Measurements from ENCODE around the gene LIPG.
"Not testable (repeated sequence)": the region's sequence is repeated elsewhere in the genome, so short reads cannot be mapped to it uniquely, and the experiment has no call there.

LIPG gene

GRCh38 chr18:49572611-49573345 lies 10.9 kb downstream of the LIPG start:
- CTCF ChIA-PET, result interaction anchor here (0.9 kb wide), 1 partner anchor 40 kb away, joined by 3 read pairs; no protein-coding TSS in a partner anchor

DNA sequence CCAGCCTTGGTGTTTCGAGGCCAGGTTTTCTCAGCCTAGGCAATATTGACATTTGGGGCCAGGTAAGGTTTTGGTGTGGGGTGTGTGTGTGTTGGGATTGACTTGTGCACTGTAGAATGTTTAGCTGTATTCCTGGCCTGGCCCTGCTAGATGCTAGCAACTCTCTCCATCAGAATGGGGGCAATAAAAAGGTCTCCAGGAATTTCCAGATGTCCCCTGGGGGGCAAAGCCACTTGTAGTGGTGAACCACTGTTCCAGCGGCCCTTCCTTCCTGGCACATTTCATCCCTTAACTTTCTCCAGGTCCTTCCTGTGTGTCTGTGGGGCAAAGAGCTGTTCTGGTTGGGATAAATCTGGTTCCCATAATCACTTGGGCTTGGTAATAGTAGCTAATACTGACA lies 12.0 kb downstream of the LIPG start:
- no peaks in the 10 kb centered on the region for H3K36me3 ChIP-seq (ENCODE audit: control insufficient read depth in 2 of 2, insufficient read depth in 1 of 2, low read length in 2 of 2)
- no peaks in the 10 kb centered on the region for H3K4me1 ChIP-seq (ENCODE audit: control insufficient read depth, insufficient read depth, low read length)
- no peaks in the 10 kb centered on the region for H3K9me3 ChIP-seq (ENCODE audit: control insufficient read depth, insufficient read depth, low read depth, low read length)
- no peak overlapping the region for H3K4me3 ChIP-seq (ENCODE audit: low read depth, low read length)
- no peak overlapping the region for H3K27ac ChIP-seq (ENCODE audit: extremely low read depth, low read depth, low read length)
- POLR2A ChIA-PET, result no interaction called here
- CTCF ChIA-PET, result interaction anchor here (0.6 to 0.8 kb wide), 3 partner anchors 8 to 45 kb away, joined by 3 read pairs; no protein-coding TSS in a partner anchor
- no peak for TF ChIP-seq ZSCAN18 (tag by site-specific recombination; IDR thresholded peaks at IDR 0.05)
- TF ChIP-seq KLF16 (tag by site-specific recombination; IDR thresholded peaks at IDR 0.05), result no peak
- TF ChIP-seq GLIS2 (tag by site-specific recombination; IDR thresholded peaks at IDR 0.05), result no peak
- no peak for TF ChIP-seq ZNF184 (tag by site-specific recombination; IDR thresholded peaks at IDR 0.05)
- no peak for TF ChIP-seq ZNF433 (tag by site-specific recombination; IDR thresholded peaks at IDR 0.05; ENCODE audit: low read depth)
- no peak for TF ChIP-seq ZNF146 (tag by site-specific recombination; IDR thresholded peaks at IDR 0.05)
- no peak for TF ChIP-seq ZNF624 (tag by site-specific recombination; IDR thresholded peaks at IDR 0.05)
- TF ChIP-seq ZNF266 (tag by site-specific recombination; IDR thresholded peaks at IDR 0.05; ENCODE audit: low read depth), result no peak

More at GRCh38 chr18:49572611-49573345, 10.9 kb downstream of the LIPG start:
- Histone ChIP-seq H3K4me3 (ENCODE audit: low read depth, low read length) (no peak overlapping the region), H3K9me3 (ENCODE audit: control insufficient read depth, insufficient read depth, low read depth, low read length) (no peaks in the 10 kb centered on the region), H3K4me1 (ENCODE audit: control insufficient read depth, insufficient read depth, low read length) (no peaks in the 10 kb centered on the region), H3K36me3 (ENCODE audit: control insufficient read depth in 2 of 2, insufficient read depth in 1 of 2, low read length in 2 of 2) (no peaks in the 10 kb centered on the region), H3K27ac (ENCODE audit: extremely low read depth, low read depth, low read length) (no peak overlapping the region)
- POLR2A ChIA-PET, result interaction anchor here (0.7 kb wide), 1 partner anchor 9 kb away, joined by 8 read pairs; no protein-coding TSS in a partner anchor
- TF ChIP-seq OSR2 (tag by site-specific recombination; IDR thresholded peaks at IDR 0.05), result no peak
- TF ChIP-seq ZNF121 (tag by site-specific recombination; IDR thresholded peaks at IDR 0.05), result peak; percentile 58; the same call in 1 of the 2 replicates

DNA sequence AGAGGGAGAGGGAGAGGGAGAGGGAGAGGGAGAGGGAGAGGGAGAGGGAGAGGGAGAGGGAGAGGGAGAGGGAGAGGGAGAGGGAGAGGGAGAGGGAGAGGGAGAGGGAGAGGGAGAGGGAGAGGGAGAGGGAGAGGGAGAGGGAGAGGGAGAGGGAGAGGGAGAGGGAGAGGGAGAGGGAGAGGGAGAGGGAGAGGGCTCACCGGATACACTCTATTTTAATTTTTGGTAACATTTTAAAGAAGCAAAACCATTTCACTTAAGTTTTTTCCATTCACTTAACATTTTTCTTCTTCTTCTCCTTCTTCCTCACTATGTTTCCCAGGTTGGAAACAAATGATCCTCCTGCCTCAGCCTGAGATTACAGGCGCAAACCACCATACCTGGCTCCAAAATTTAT lies 17.2 kb downstream of the LIPG start:
- CTCF ChIA-PET; POLR2A ChIA-PET; H3K4me1 ChIP-seq (ENCODE audit: control insufficient read depth, insufficient read depth, low read length): not testable (repeated sequence)

GRCh38 chr18:49579583-49579982 lies 17.7 kb downstream of the LIPG start:
- H3K27ac ChIP-seq (ENCODE audit: extremely low read depth, low read depth, low read length); H3K9me3 ChIP-seq (ENCODE audit: control insufficient read depth, insufficient read depth, low read depth, low read length); CTCF ChIA-PET; H3K4me1 ChIP-seq (ENCODE audit: control insufficient read depth, insufficient read depth, low read length); H3K4me3 ChIP-seq (ENCODE audit: low read depth, low read length); POLR2A ChIA-PET; H3K36me3 ChIP-seq (ENCODE audit: control insufficient read depth in 2 of 2, insufficient read depth in 1 of 2, low read length in 2 of 2): not testable (repeated sequence)
- peak; percentile 95 for TF ChIP-seq PRDM1 (tag by site-specific recombination; IDR thresholded peaks at IDR 0.05)
- 0 out of 2 replicates have a peak, but pooled peaks have one; percentile 25 for TF ChIP-seq PRDM10 (tag by site-specific recombination; IDR thresholded peaks at IDR 0.05)
- 0 out of 2 replicates have a peak, but pooled peaks have one; percentile 18 for TF ChIP-seq ZNF366 (tag by site-specific recombination; conservative IDR thresholded peaks at IDR 0.05)

More for the DNA sequence above, 17.2 kb downstream of the LIPG start:
- not testable (repeated sequence) for H3K36me3 ChIP-seq (ENCODE audit: control insufficient read depth in 2 of 2, insufficient read depth in 1 of 2, low read length in 2 of 2); H3K27ac ChIP-seq (ENCODE audit: extremely low read depth, low read depth, low read length); H3K9me3 ChIP-seq (ENCODE audit: control insufficient read depth, insufficient read depth, low read depth, low read length); H3K4me3 ChIP-seq (ENCODE audit: low read depth, low read length)
